ENCODE data around the gene PKNOX2.

Gene PKNOX2

DNA sequence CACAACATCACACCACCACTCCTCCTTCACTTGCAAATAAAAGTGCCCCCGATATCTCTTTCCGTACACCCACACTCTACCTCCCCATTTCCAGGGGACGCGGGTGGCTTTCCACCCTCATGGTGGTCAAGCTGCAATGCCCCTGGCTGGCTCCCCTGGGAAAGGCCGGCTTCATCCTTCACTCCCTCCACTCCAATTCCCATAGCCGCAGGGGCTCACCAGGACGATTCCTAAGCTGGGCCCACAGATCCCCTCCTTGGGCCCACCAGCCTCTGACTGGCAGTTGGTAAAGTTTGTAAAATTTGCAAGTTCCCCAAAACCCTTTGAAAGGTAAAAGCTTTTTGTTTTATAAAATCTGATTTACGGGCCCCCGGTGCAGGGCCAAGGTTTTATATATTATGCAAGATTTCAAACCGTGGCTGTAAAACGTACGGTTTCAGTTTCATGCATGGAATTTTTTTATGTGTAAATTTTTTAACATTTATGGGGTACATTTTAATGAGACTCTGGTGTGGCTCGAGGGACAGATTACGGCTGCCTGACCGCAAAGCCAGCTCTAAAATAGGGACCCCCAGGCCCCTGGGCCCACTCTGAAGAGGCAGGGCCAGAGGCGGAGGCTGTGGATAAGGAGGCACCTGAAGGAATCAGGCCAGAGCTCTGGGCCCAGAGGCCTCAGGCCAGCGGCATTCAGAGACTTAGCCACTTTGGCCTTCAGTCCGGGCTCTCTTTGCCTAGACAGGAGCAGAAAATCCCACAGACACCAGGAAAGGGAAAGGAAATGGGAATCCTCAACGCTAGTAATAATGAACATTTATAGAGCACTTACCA is 225.0 kb downstream of the PKNOX2 start:
- no peaks in the 10 kb centered on the region for H3K9me2 ChIP-seq (replicated peaks; ENCODE audit: control insufficient read depth, low read length)
- no peak overlapping the region for H3K4me3 ChIP-seq (ENCODE audit: low read length)
- H3K4me1 ChIP-seq (ENCODE audit: control insufficient read depth, low read length): no peaks in the 10 kb centered on the region
- TF ChIP-seq EZH2phosphoT487 (IDR thresholded peaks at IDR 0.05; ENCODE audit: borderline replicate concordance, low read length): no peak
- TF ChIP-seq, protein P1, sequence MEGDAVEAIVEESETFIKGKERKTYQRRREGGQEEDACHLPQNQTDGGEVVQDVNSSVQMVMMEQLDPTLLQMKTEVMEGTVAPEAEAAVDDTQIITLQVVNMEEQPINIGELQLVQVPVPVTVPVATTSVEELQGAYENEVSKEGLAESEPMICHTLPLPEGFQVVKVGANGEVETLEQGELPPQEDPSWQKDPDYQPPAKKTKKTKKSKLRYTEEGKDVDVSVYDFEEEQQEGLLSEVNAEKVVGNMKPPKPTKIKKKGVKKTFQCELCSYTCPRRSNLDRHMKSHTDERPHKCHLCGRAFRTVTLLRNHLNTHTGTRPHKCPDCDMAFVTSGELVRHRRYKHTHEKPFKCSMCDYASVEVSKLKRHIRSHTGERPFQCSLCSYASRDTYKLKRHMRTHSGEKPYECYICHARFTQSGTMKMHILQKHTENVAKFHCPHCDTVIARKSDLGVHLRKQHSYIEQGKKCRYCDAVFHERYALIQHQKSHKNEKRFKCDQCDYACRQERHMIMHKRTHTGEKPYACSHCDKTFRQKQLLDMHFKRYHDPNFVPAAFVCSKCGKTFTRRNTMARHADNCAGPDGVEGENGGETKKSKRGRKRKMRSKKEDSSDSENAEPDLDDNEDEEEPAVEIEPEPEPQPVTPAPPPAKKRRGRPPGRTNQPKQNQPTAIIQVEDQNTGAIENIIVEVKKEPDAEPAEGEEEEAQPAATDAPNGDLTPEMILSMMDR (IDR thresholded peaks at IDR 0.05; ENCODE audit: low read depth, low read length, poor library complexity, severe bottlenecking): no peak
- no peaks in the 10 kb centered on the region for H3K9me3 ChIP-seq (ENCODE audit: control insufficient read depth, insufficient read depth, low read length)
- H3K27me3 ChIP-seq (ENCODE audit: control insufficient read depth, low read length): peaks cover 4% of the 10 kb centered on the region; the same call in 1 of the 2 replicates
- no peak overlapping the region for H3K4me2 ChIP-seq (ENCODE audit: low read length)
- no peak overlapping the region for H3K27ac ChIP-seq (ENCODE audit: low read depth, low read length)
- H3F3A ChIP-seq (ENCODE audit: control insufficient read depth, insufficient read depth): no peaks in the 10 kb centered on the region
- H3K79me2 ChIP-seq (ENCODE audit: control insufficient read depth, low read length): no peaks in the 10 kb centered on the region
- H3K36me3 ChIP-seq (ENCODE audit: control insufficient read depth, low read length): no peaks in the 10 kb centered on the region
- H4K20me1 ChIP-seq (ENCODE audit: control insufficient read depth, insufficient read depth, low read depth, low read length): no peaks in the 10 kb centered on the region

DNA sequence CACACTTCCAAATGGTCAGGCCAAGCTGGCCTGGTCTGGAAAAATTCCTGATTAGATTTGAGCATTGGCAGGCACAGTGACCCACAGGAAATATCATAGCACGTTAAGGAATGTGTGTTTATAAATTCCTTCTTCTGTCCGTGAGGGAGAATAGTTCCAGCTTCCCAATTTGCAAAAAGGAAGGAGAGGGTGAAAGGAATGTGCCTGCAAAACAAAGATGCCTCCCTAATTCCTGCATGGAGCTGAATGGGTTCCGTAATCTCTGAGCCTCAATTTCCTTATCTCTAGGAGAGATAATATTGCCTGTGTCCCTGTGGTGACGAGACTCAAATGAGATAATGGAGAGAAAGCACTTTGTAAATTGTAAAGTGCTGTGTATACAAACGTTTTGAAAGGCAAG is 226.4 kb downstream of the PKNOX2 start:
- H3K9me3 ChIP-seq (ENCODE audit: control insufficient read depth, insufficient read depth, low read length): no peaks in the 10 kb centered on the region
- no peaks in the 10 kb centered on the region for H3K9me2 ChIP-seq (replicated peaks; ENCODE audit: control insufficient read depth, low read length)
- H3K27ac ChIP-seq (ENCODE audit: low read depth, low read length): no peak overlapping the region
- no peak overlapping the region for H3K4me2 ChIP-seq (ENCODE audit: low read length)
- H4K20me1 ChIP-seq (ENCODE audit: control insufficient read depth, insufficient read depth, low read depth, low read length): no peaks in the 10 kb centered on the region
- peaks cover 4% of the 10 kb centered on the region; the same call in 1 of the 2 replicates for H3K27me3 ChIP-seq (ENCODE audit: control insufficient read depth, low read length)
- no peak overlapping the region for H3K4me3 ChIP-seq (ENCODE audit: low read length)
- TF ChIP-seq, protein P1 (IDR thresholded peaks at IDR 0.05; ENCODE audit: low read depth, low read length, poor library complexity, severe bottlenecking): no peak
- TF ChIP-seq EZH2phosphoT487 (IDR thresholded peaks at IDR 0.05; ENCODE audit: borderline replicate concordance, low read length): no peak
- no peaks in the 10 kb centered on the region for H3K4me1 ChIP-seq (ENCODE audit: control insufficient read depth, low read length)
- no peaks in the 10 kb centered on the region for H3F3A ChIP-seq (ENCODE audit: control insufficient read depth, insufficient read depth)
- no peaks in the 10 kb centered on the region for H3K79me2 ChIP-seq (ENCODE audit: control insufficient read depth, low read length)
- no peaks in the 10 kb centered on the region for H3K36me3 ChIP-seq (ENCODE audit: control insufficient read depth, low read length)

DNA sequence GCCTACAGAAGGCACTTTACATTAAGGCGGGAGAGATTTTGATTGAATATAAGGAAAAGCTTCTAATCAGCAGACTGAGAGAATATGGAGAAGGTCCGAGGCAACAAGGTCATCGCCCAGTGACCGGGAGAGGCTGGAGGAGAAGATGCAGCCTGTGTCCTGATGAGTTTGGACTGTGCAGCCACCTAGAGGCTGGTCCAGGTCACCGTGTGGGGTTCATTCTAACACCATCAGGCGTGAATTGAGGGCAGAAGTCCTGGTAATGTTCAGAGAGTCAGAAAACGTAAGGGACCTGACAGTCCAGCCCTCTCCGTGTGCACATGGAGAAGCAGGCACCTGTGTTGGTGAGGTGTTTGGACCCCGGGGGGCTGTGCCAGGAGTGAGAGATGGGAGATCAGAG is 228.8 kb downstream of the PKNOX2 start:
- H3K4me3 ChIP-seq (ENCODE audit: low read length): no peak overlapping the region
- H3K27me3 ChIP-seq (ENCODE audit: control insufficient read depth, low read length): peaks cover 6% of the 10 kb centered on the region; the same call in 1 of the 2 replicates
- H3K4me1 ChIP-seq (ENCODE audit: control insufficient read depth, low read length): no peaks in the 10 kb centered on the region
- H3K4me2 ChIP-seq (ENCODE audit: low read length): no peak overlapping the region
- no peaks in the 10 kb centered on the region for H3K9me3 ChIP-seq (ENCODE audit: control insufficient read depth, insufficient read depth, low read length)
- no peaks in the 10 kb centered on the region for H3K36me3 ChIP-seq (ENCODE audit: control insufficient read depth, low read length)
- no peaks in the 10 kb centered on the region for H4K20me1 ChIP-seq (ENCODE audit: control insufficient read depth, insufficient read depth, low read depth, low read length)
- TF ChIP-seq EZH2phosphoT487 (IDR thresholded peaks at IDR 0.05; ENCODE audit: borderline replicate concordance, low read length): no peak
- TF ChIP-seq, protein P1 (IDR thresholded peaks at IDR 0.05; ENCODE audit: low read depth, low read length, poor library complexity, severe bottlenecking): no peak
- no peaks in the 10 kb centered on the region for H3K79me2 ChIP-seq (ENCODE audit: control insufficient read depth, low read length)
- no peaks in the 10 kb centered on the region for H3F3A ChIP-seq (ENCODE audit: control insufficient read depth, insufficient read depth)
- no peaks in the 10 kb centered on the region for H3K9me2 ChIP-seq (replicated peaks; ENCODE audit: control insufficient read depth, low read length)
- no peak overlapping the region for H3K27ac ChIP-seq (ENCODE audit: low read depth, low read length)

Data from DOHH2 (cell line).